GM12891 (cell line): ENCODE results near the gene SRRM5.
"Not testable (repeated sequence)": the region's sequence is repeated elsewhere in the genome, so short reads cannot be mapped to it uniquely, and the experiment has no call there.

Experiments
- DNase-seq: peaks from one replicate; pipeline ENCODE4 v3.0.0; 2011; ENCODE audit warnings: low spot score; ENCODE audit not compliant: insufficient read length
- FAIRE-seq: peaks from 2 replicates; lab custom pipeline; 2011; peaks lifted over from hg19 to GRCh38; lab: Jason Lieb, UNC
- PAX5 ChIP-seq: IDR thresholded peaks from 2 replicates; pipeline ENCODE4 v1.6.1; 2011; ENCODE audit warnings: low read length, moderate library complexity, mild to moderate bottlenecking; ENCODE audit not compliant: insufficient read depth, severe bottlenecking
- POLR2A ChIP-seq: IDR thresholded peaks from 2 replicates; pipeline ENCODE4 v1.6.1; 2011; ENCODE audit warnings: low read depth, low read length, control low read depth
- POLR2AphosphoS5 ChIP-seq: IDR thresholded peaks from 2 replicates; pipeline ENCODE4 v1.6.1; 2011; ENCODE audit warnings: low read depth, low read length, control low read depth
- POU2F2 ChIP-seq: IDR thresholded peaks from 2 replicates; pipeline ENCODE4 v1.6.1; 2011; ENCODE audit warnings: low read depth, mild to moderate bottlenecking, control low read depth, low read length, moderate library complexity
- SPI1 ChIP-seq: IDR thresholded peaks from 2 replicates; pipeline ENCODE4 v1.6.1; 2011; ENCODE audit warnings: low read depth, low read length, control low read depth
- TAF1 ChIP-seq: IDR thresholded peaks from 2 replicates; pipeline ENCODE4 v1.6.1; 2011; ENCODE audit warnings: low read depth, low read length, control low read depth

Gene SRRM5

DNA sequence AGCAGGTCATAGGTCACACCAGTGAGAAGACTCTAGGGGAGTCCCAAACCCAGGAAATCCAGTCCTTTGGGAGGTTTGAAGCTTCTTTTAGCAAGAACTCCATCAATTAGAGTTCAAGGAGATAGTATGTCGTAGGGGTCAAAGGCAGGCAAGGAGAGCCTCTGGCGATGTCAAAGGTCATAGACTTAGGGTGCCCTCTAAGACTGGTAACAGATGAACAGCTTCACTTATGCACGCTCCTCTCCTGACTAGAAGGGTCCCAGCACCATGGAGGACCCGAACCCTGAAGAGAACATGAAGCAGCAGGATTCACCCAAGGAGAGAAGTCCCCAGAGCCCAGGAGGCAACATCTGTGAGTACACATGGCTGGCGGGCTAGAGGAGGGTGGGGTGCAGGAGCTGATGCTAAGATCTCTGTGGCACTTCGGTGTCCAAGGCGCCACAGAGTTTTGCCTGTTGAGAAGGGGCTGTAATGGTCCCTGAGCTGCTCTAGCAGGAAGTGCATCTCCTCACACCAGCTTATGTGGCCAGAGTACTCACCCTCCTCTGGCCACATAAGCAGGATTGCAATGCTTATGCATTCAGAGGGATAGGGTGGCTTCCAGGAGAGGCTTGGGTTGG is 14.9 kb upstream of the SRRM5 start:
- FAIRE-seq (no peak), DNase-seq (no peak)

DNA sequence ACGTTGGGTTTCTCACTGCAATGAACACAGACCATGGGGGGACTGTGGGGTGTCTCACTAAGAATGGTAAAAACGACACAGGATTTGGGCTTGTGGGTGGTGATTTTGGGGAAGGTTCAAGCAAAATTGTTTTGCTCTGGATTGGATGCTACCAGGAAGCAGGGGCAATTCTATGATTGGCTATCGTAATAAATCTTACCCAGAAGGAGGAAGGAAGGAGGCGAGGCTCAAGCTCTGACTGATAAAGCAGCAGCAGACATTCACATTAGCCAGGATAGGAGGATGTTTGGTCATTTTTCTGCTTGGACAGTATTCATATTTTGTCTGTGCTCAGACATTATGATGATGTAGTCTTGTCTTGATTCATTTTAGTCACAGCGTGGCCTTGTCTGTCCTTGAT is 14.0 kb upstream of the SRRM5 start:
- DNase-seq, result no peak
- FAIRE-seq, result no peak
- TF ChIP-seq TAF1 (no peak), POLR2A (no peak), PAX5 (no peak), SPI1 (no peak), POLR2AphosphoS5 (no peak), POU2F2 (no peak)

More for the DNA sequence above, 14.9 kb upstream of the SRRM5 start:
- TF ChIP-seq POLR2A (no peak), SPI1 (0 out of 2 replicates have a peak, but pooled peaks have one; percentile 1), PAX5 (no peak), POLR2AphosphoS5 (no peak), POU2F2 (no peak)

DNA sequence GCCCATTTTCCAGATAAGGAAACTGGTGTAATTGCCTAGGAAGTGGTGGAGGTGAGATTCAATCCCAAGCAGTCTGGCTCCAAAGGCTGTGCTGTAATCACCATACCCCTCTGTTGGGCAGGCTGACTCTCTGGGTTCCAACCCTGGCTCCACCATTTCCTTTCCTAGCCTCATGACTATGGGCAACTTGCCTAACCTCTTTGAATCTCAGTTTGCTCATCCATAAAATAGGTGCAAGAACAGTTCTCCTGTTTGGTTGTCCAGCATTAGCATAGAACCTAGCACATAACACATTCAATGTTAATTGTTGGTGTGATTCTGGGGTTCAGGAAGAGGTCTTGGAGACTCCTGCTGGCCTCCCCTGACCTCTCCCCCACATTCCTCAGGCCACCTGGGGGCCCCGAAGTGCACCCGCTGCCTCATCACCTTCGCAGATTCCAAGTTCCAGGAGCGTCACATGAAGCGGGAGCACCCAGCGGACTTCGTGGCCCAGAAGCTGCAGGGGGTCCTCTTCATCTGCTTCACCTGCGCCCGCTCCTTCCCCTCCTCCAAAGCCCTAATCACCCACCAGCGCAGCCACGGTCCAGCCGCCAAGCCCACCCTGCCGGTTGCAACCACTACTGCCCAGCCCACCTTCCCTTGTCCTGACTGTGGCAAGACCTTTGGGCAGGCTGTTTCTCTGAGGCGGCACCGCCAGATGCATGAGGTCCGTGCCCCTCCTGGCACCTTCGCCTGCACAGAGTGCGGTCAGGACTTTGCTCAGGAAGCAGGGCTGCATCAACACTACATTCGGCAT is 13.2 kb upstream of the SRRM5 start:
- no peak for FAIRE-seq
- TF ChIP-seq TAF1 (no peak), POLR2AphosphoS5 (no peak), SPI1 (no peak), PAX5 (no peak), POU2F2 (no peak), POLR2A (no peak)
- no peak for DNase-seq

DNA sequence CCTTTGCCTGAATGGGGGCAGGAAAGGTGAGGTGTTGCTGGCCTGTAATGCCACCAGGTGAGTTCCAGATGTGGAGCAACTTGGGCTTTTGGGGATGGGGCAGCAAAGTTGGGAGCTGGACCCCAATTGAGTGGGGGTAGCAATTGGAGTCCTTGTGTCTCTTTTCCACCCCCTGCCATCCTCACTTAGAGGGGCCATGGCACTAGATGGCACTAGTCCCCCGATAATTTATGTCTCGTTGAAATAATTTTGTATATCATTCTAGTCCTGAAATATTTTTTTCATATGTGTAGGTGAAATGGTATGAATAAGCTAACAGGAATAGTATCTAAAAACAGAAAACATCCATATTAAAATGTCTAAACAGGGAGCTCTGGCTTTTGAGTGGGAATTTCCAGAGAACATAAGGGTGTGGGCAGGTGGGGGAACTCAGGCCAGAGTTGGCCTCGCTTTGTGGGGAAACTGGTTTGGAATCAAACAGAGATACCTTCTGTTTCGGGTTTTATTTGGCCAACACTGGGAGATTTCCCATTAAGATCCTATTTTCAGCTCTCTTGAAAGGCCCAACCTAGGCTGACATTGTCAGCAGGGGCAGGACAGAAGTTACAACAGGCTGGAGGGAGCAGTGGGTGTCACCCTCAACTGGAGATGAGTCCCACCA is 12.1 kb upstream of the SRRM5 start:
- DNase-seq (no peak), FAIRE-seq (no peak)
- TF ChIP-seq TAF1 (no peak), POLR2AphosphoS5 (no peak), POLR2A (no peak), PAX5 (no peak), SPI1 (no peak), POU2F2 (no peak)

DNA sequence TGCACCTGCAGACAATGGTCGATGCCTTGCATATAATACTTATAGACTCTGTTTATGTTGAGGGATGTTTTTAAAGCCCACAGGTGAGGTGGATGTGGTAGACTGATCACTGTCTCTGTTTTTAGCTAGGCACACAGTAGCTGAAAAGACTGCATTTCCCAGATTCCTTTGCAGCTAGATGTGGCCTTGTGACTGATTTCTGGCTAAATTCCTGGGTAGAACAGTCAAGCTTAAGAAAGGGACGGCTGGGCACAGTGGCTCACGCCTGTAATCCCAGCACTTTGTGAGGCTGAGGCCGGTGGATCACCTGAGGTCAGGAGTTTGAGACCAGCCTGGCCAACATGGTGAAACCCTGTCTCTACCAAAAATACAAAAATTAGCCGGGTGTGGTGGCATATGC is 11.6 kb upstream of the SRRM5 start:
- DNase-seq, FAIRE-seq: not testable (repeated sequence)

DNA sequence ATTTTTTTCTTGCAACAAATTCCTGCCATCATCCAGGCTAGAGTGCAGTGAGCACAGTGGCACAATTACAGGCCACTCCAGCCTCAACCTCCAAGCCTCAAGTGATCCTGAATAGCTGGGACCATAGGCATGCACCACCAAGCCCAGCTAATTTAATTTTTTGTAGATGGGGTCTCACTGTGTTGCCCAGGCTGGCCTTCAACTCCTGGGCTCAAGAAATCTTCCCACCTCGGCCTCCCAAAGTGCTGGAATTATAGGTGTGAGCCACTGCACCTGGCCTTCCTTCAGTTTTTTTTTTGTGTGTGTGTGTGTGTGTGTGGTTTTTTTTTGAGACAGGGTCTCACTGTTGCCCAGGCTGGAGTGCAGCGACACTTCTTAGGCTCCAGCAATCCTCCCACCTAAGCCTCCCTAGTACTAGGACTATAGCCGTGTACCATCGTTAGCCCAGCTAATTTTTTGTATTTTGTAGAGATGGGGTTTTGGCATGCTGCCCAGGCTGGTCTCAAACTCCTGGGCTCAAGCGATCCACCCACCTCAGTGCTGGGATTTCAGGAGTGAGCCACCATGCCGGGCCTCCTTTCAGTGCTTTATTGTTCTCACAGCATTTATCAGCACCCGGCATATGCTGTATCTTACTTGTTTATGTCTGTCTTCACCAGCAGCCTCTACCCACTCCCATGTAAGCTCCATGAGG is 5.9 kb upstream of the SRRM5 start:
- TF ChIP-seq POLR2A (no peak), POU2F2 (no peak), POLR2AphosphoS5 (no peak), TAF1 (no peak), SPI1 (no peak)
- DNase-seq (no peak), FAIRE-seq (no peak)

DNA sequence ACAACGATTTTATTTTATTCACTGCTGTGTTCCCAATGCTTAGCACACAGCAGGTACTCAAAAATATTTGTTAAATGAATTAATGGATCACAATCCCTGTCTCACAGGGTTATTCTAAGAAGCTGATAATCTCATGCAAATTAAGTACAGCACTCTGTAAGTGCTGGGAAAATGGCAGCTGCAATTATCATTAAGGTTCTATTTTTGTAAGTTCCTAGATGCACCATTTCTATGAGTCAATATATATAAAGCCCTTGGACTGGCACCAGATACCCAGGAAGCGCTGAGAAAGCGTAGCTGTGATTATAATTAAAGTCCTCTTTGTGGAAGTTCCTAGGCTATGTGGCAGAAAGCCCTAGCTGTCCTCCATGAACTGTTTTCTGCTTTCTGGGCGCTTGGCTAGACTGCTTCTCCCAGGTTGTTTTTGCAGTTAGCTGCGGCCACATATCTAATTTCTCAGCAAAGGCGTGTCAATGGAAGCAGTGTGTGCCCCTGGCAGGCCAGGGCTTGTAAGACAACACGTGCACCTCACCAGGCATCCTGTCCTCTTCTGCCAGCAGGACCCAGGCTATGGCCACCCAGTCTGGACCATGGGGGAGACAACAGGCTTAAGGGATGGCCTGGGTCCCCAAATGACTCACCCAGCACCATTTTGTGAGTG is 5.2 kb upstream of the SRRM5 start:
- no peak for DNase-seq
- TF ChIP-seq POLR2A, result no peak
- no peak for TF ChIP-seq POLR2AphosphoS5
- TF ChIP-seq SPI1, result no peak
- TF ChIP-seq TAF1, result no peak
- TF ChIP-seq PAX5, result no peak

DNA sequence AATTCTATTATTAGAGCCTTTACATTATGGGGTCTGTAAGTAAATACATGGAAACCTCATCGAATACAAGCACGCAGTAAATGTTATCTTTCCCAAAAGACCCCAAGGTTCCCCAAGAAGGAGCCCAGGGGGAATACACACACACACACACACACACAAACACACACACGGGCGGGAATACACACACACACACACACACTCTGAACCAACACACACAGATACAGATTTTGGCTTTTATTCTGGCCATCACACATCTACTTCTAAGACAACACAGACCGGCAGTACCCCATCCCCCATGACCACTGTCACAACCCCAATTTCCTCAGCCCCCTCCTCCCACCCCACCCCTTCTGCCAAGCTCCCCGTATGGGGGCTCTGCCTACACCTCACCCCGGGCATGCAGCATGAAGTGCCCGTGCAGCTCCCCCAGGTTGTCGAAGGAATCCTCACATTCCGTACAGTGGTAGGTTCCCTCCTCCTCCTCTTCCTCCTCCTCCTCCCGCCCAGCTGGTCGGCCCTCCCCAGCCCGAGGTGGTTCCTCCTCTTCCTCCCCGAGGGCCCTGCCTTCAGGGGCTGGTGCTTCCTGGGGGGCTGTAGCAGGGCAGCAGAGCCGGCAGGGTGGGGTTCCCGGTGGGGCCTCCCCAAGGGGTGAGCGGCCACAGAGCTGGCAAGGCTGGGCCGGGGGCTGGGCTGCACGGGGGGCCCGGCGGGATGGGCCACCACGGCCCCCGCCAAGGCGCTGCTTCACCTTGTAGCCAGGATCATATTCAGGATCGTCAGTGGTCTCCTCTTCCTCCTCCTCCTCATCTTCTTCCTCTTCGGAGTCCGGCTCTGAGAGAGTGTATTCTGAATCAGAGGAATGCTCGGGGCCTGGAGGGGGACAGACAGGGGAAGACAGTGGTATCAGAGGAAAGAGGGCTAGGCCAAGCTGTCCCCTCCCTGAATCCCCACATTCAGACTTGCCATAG is 4.4 kb upstream of the SRRM5 start:
- no peak for FAIRE-seq

More for the DNA sequence above, 5.2 kb upstream of the SRRM5 start:
- FAIRE-seq, result peak; percentile 57

More for the DNA sequence above, 4.4 kb upstream of the SRRM5 start:
- DNase-seq, result no peak
- TF ChIP-seq POLR2AphosphoS5, result no peak
- TF ChIP-seq POU2F2, result no peak
- TF ChIP-seq SPI1, result no peak
- no peak for TF ChIP-seq POLR2A
- TF ChIP-seq TAF1, result no peak
- TF ChIP-seq PAX5, result no peak
